Spinal cord (tissue), 10 donors: Measurements from ENCODE around the gene PI4KA. TPM values are rescaled to one million over a fixed set of nuclear protein-coding genes. Genes with fewer than 3 reads are reported as not detected.

ENCODE experiments used
- DNase-seq, 6 donors: peaks; one replicate each; pipeline versions ENCODE4 v3.0.0 to v3.0.0-alpha.2; 2013 to 2015; ENCODE audit warnings: low spot score in 6 of 6, low read depth in 4 of 6
- H3K27ac ChIP-seq: one replicate; pipeline ENCODE4 v1.5.1; 2013; ENCODE audit warnings: low read depth, low read length, control low read depth
- H3K27me3 ChIP-seq: one replicate; pipeline ENCODE4 v1.6.1; 2013; ENCODE audit warnings: low read length; ENCODE audit not compliant: control insufficient read depth, insufficient read depth
- H3K36me3 ChIP-seq: one replicate; pipeline ENCODE4 v1.6.1; 2013; ENCODE audit warnings: low read length; ENCODE audit not compliant: control insufficient read depth, insufficient read depth
- H3K4me1 ChIP-seq: one replicate; pipeline ENCODE4 v1.6.1; 2013; ENCODE audit warnings: low read length; ENCODE audit not compliant: control insufficient read depth, insufficient read depth
- H3K4me3 ChIP-seq: one replicate; pipeline ENCODE4 v1.5.1; 2013; ENCODE audit warnings: low read depth, low read length, control low read depth
- H3K9me3 ChIP-seq: one replicate; pipeline ENCODE4 v1.6.1; 2013; ENCODE audit warnings: low read length; ENCODE audit not compliant: control insufficient read depth, insufficient read depth
- WGBS: methylation state at CpG from one replicate; pipeline ENCODE4 v1.1.5; 2013; ENCODE audit warnings: missing lambda C conversion rate; ENCODE audit not compliant: insufficient coverage; 5-methylcytosine and 5-hydroxymethylcytosine counted together
- polyA plus RNA-seq, 2 donors: library from polyadenylated mRNA; unstranded; fragments of 120-200 nt; gene quantifications; one replicate each; pipeline ENCODE4 v1.2.1, GENCODE V29; 2013; ENCODE audit not compliant: insufficient read length in 2 of 2
- total RNA-seq, 2 donors: library from RNA; depleted of rRNA in 1 of 2; stranded (reverse); fragments of 120-200 nt in 1 of 2; fragments of >200 nt in 1 of 2; gene quantifications; one replicate each; pipeline versions ENCODE4 v1.2.3 to v1.2.4, GENCODE V29; 2013 to 2014
- donor health status: healthy.

The PI4KA gene
- total and polyA plus RNA-seq, 4 donors = 57.6 to 136 (median 89.5) TPM

- 80% methylated on average over 2 of the region's 2 CpGs for WGBS
These were observed 99.9 kb downstream of the PI4KA start for GRCh38 chr22:20758688-20759087.

DNA sequence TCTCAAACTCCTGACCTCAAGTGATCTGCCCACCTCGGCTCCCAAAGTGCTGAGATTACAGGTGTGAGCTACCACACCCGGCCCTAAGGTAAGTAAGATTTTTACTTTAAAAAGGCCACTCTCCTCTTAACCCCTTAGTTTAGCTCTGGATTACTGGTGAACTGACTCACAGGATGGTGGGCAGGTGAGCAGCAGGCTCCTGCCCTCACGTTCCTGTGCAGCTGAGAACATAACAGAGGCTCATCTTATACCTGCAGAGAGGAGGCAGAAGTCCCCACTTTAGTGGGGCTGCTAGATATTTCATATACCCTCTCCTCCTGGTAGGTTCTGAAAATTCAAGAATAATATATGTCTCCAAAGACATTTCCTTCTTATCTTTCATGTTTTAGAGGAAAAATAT, 101.8 kb downstream of the PI4KA start:
- H3K27ac ChIP-seq = no peak overlapping the region
- WGBS = no CpG with 5 or more reads among the region's 3 CpGs
- no peaks in the 10 kb centered on the region for H3K9me3 ChIP-seq

More at GRCh38 chr22:20758688-20759087, 99.9 kb downstream of the PI4KA start:
- no peaks in the 10 kb centered on the region for H3K4me1 ChIP-seq
- no peaks in the 10 kb centered on the region for H3K9me3 ChIP-seq
- peaks cover 42% of the 10 kb centered on the region for H3K36me3 ChIP-seq
- H3K4me3 ChIP-seq = no peak overlapping the region
- H3K27ac ChIP-seq = no peak overlapping the region
- no peaks in the 10 kb centered on the region for H3K27me3 ChIP-seq
- DNase-seq = peak in 1 of 6 donors; percentile 12

GRCh38 chr22:20752873-20753272, 105.7 kb downstream of the PI4KA start:
- H3K4me1 ChIP-seq = peaks cover 20% of the 10 kb centered on the region
- 97% methylated on average over 9 of the region's 10 CpGs for WGBS
- H3K9me3 ChIP-seq = no peaks in the 10 kb centered on the region
- H3K4me3 ChIP-seq = no peak overlapping the region
- no peak for DNase-seq
- H3K36me3 ChIP-seq = peaks cover 54% of the 10 kb centered on the region
- no peak overlapping the region for H3K27ac ChIP-seq
- no peaks in the 10 kb centered on the region for H3K27me3 ChIP-seq

More for the DNA sequence above, 101.8 kb downstream of the PI4KA start:
- no peak overlapping the region for H3K4me3 ChIP-seq
- H3K27me3 ChIP-seq = no peaks in the 10 kb centered on the region
- H3K36me3 ChIP-seq = peaks cover 37% of the 10 kb centered on the region
- no peak for DNase-seq
- no peaks in the 10 kb centered on the region for H3K4me1 ChIP-seq

GRCh38 chr22:20752104-20752741, 106.4 kb downstream of the PI4KA start:
- Histone ChIP-seq H3K27ac (no peak overlapping the region), H3K36me3 (peaks cover 49% of the 10 kb centered on the region), H3K4me3 (no peak overlapping the region), H3K27me3 (no peaks in the 10 kb centered on the region), H3K9me3 (no peaks in the 10 kb centered on the region), H3K4me1 (peaks cover 20% of the 10 kb centered on the region)
- no peak for DNase-seq
- 87% methylated on average over 7 of the region's 7 CpGs for WGBS

GRCh38 chr22:20751185-20751851, 107.3 kb downstream of the PI4KA start:
- H3K9me3 ChIP-seq = no peaks in the 10 kb centered on the region
- H3K27me3 ChIP-seq = no peaks in the 10 kb centered on the region
- no peak overlapping the region for H3K4me3 ChIP-seq
- DNase-seq = no peak
- 78% methylated on average over 17 of the region's 18 CpGs for WGBS
- peaks cover 20% of the 10 kb centered on the region for H3K4me1 ChIP-seq
- H3K27ac ChIP-seq = no peak overlapping the region
- peaks cover 53% of the 10 kb centered on the region for H3K36me3 ChIP-seq

- 68% methylated on average over 8 of the region's 9 CpGs for WGBS
- H3K27ac ChIP-seq = peak overlapping the region; percentile 57
- peak in 1 of 6 donors; percentile 44 for DNase-seq
These were observed 108.0 kb downstream of the PI4KA start for GRCh38 chr22:20750461-20751184.

DNA sequence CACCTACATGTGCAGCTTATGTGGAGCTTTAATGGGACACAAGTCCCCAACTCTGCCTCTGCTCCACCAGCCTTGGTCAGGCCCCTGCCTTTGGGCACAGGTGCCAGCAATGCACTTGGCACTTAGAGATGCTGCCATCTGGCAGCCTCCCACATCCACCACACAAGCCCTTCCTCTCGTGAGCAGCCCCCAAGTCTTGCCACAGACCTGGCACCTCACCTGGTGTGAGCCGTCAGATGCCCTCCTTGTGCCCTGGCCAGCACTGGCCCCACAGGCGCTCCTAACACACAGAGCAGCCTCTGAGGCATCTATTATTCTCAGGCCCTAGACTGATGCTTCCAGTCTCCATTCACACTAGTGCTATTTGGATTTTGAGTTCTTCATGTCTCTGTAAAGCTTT, 109.2 kb downstream of the PI4KA start:
- peak overlapping the region; percentile 76 for H3K27ac ChIP-seq
- peaks cover 63% of the 10 kb centered on the region for H3K36me3 ChIP-seq
- DNase-seq = no peak
- H3K4me1 ChIP-seq = peaks cover 20% of the 10 kb centered on the region
- H3K27me3 ChIP-seq = no peaks in the 10 kb centered on the region
- no peaks in the 10 kb centered on the region for H3K9me3 ChIP-seq
- WGBS = 68% methylated on average over 2 of the region's 3 CpGs
- no peak overlapping the region for H3K4me3 ChIP-seq

More at GRCh38 chr22:20750461-20751184, 108.0 kb downstream of the PI4KA start:
- Histone ChIP-seq H3K4me1 (peaks cover 20% of the 10 kb centered on the region), H3K36me3 (peaks cover 55% of the 10 kb centered on the region), H3K9me3 (no peaks in the 10 kb centered on the region), H3K27me3 (no peaks in the 10 kb centered on the region), H3K4me3 (no peak overlapping the region)

- Histone ChIP-seq H3K27me3 (no peaks in the 10 kb centered on the region), H3K27ac (peak overlapping the region; percentile 76), H3K4me3 (no peak overlapping the region), H3K9me3 (no peaks in the 10 kb centered on the region), H3K36me3 (peaks cover 62% of the 10 kb centered on the region), H3K4me1 (peaks cover 20% of the 10 kb centered on the region)
- peak in 1 of 6 donors; percentile 61 for DNase-seq
- WGBS = 77% methylated on average over 6 of the region's 9 CpGs
These were observed 109.7 kb downstream of the PI4KA start for GRCh38 chr22:20748731-20749428.

- peak overlapping the region; percentile 76 for H3K27ac ChIP-seq
These were observed 110.5 kb downstream of the PI4KA start for GRCh38 chr22:20748082-20748481.

More at GRCh38 chr22:20748082-20748481, 110.5 kb downstream of the PI4KA start:
- 87% methylated on average over 7 of the region's 7 CpGs for WGBS
- peaks cover 63% of the 10 kb centered on the region for H3K36me3 ChIP-seq
- peaks cover 20% of the 10 kb centered on the region for H3K4me1 ChIP-seq
- H3K4me3 ChIP-seq = no peak overlapping the region
- DNase-seq = no peak
- H3K9me3 ChIP-seq = no peaks in the 10 kb centered on the region
- no peaks in the 10 kb centered on the region for H3K27me3 ChIP-seq
